Measurements from ENCODE around the gene SAMD1. TPM values are rescaled to one million over a fixed set of nuclear protein-coding genes. Genes with fewer than 3 reads are reported as not detected.

Gene SAMD1
- total and polyA plus RNA-seq, 9 of the 15 experiments (the other 6 are each of a cell fraction or from before 2014, with no cell fraction given), result 2.9 to 96.0 (median 43.5) TPM

DNA sequence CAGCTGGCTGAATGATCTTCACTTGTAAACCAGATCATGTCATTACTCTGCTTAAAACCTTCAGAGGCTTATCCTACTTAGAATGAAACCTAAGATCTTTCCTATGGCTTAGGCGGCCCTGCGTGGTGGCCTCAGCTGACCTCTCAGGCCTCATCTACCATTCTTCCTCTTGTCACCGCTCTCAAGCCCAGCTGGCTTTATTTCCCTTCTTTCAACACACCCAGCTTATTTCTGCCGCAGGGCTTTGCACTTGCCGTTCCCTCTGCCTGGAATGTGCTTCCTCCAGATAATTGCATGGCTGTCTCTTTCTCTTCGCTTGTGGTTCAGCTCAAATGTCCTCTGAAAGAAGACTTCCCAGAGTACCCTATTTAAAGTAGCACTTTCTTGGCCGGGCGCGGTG is 49.4 kb upstream of the SAMD1 start (continued):
- TF ChIP-seq TEAD4 (IDR thresholded peaks at IDR 0.05; ENCODE audit: low read length) (no peak), TEAD4 (CRISPR knock-in tag; IDR thresholded peaks at IDR 0.05; ENCODE audit: borderline replicate concordance) (no peak), FOXP1 (CRISPR knock-in tag; IDR thresholded peaks at IDR 0.05) (no peak), SMARCA4 (IDR thresholded peaks at IDR 0.05) (0 out of 2 replicates have a peak, but pooled peaks have one; percentile 35), JUNB (CRISPR knock-in tag; conservative IDR thresholded peaks at IDR 0.05) (no peak), NCOR1 (IDR thresholded peaks at IDR 0.05) (peak; percentile 35), PHB2 (IDR thresholded peaks at IDR 0.05; ENCODE audit: low read depth) (no peak), ZNF212 (CRISPR knock-in tag; IDR thresholded peaks at IDR 0.05) (no peak), RBBP5 (IDR thresholded peaks at IDR 0.05; ENCODE audit: borderline replicate concordance, insufficient read depth, low read length, poor library complexity, severe bottlenecking) (no peak), ZNF445 (CRISPR knock-in tag; IDR thresholded peaks at IDR 0.05; ENCODE audit: low read depth) (no peak), HDAC1 (IDR thresholded peaks at IDR 0.05) (peak in 1 of 2 experiments; percentile 78; a peak in 2 of 4 replicates), SMAD4 (CRISPR knock-in tag; conservative IDR thresholded peaks at IDR 0.05) (no peak)
- TF ChIP-seq, protein P1, sequence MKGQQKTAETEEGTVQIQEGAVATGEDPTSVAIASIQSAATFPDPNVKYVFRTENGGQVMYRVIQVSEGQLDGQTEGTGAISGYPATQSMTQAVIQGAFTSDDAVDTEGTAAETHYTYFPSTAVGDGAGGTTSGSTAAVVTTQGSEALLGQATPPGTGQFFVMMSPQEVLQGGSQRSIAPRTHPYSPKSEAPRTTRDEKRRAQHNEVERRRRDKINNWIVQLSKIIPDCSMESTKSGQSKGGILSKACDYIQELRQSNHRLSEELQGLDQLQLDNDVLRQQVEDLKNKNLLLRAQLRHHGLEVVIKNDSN (CRISPR knock-in tag; IDR thresholded peaks at IDR 0.05), result peak; percentile 26; the same call in 1 of the 2 replicates
- TF ChIP-seq, protein P2, sequence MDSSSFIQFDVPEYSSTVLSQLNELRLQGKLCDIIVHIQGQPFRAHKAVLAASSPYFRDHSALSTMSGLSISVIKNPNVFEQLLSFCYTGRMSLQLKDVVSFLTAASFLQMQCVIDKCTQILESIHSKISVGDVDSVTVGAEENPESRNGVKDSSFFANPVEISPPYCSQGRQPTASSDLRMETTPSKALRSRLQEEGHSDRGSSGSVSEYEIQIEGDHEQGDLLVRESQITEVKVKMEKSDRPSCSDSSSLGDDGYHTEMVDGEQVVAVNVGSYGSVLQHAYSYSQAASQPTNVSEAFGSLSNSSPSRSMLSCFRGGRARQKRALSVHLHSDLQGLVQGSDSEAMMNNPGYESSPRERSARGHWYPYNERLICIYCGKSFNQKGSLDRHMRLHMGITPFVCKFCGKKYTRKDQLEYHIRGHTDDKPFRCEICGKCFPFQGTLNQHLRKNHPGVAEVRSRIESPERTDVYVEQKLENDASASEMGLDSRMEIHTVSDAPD (CRISPR knock-in tag; IDR thresholded peaks at IDR 0.05), result no peak
- TF ChIP-seq, protein P3, sequence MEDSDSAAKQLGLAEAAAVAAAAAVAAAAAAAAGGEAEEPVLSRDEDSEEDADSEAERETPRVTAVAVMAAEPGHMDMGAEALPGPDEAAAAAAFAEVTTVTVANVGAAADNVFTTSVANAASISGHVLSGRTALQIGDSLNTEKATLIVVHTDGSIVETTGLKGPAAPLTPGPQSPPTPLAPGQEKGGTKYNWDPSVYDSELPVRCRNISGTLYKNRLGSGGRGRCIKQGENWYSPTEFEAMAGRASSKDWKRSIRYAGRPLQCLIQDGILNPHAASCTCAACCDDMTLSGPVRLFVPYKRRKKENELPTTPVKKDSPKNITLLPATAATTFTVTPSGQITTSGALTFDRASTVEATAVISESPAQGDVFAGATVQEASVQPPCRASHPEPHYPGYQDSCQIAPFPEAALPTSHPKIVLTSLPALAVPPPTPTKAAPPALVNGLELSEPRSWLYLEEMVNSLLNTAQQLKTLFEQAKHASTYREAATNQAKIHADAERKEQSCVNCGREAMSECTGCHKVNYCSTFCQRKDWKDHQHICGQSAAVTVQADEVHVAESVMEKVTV (CRISPR knock-in tag; IDR thresholded peaks at IDR 0.05), result no peak
